NCI-H2107 treated with DMSO at 0.1 percent for 48 hours (cell line): Measurements from ENCODE around the gene GPR135.

Experiments used
- DNase-seq: peaks from one replicate; lab custom pipeline; 2025; ENCODE audit not compliant: unreplicated experiment; lab: John Stamatoyannopoulos, UW

Gene GPR135

GRCh38 chr14:59425322-59425935 is 39.8 kb downstream of the GPR135 start:
- no peak for DNase-seq

GRCh38 chr14:59424341-59425071 is 40.7 kb downstream of the GPR135 start:
- DNase-seq = peak; percentile 56

GRCh38 chr14:59422069-59422881 is 42.9 kb downstream of the GPR135 start:
- peak; percentile 65 for DNase-seq

- peak; percentile 37 for DNase-seq
These were observed 45.9 kb downstream of the GPR135 start for GRCh38 chr14:59419303-59419702.

- no peak for DNase-seq
These were observed 47.9 kb downstream of the GPR135 start for GRCh38 chr14:59417311-59417710.

- DNase-seq = no peak
These were observed 49.2 kb downstream of the GPR135 start for GRCh38 chr14:59415836-59416602.
